Measurements from ENCODE around the gene JAKMIP1. TPM values are rescaled to one million over a fixed set of nuclear protein-coding genes. Genes with fewer than 3 reads are reported as not detected.
"Not testable (repeated sequence)": the region's sequence is repeated elsewhere in the genome, so short reads cannot be mapped to it uniquely, and the experiment has no call there.

JAKMIP1 gene
- total RNA-seq, 1 experiment from 2014 or later = not detected

GRCh38 chr4:6141554-6141953 is 58.8 kb downstream of the JAKMIP1 start:
- Histone ChIP-seq H3K9me3 (ENCODE audit: insufficient read depth, low read depth) (no peaks in the 10 kb centered on the region), H3K9me2 (ENCODE audit: insufficient read depth) (no peaks in the 10 kb centered on the region), H2AFZ (no peak overlapping the region), H3K4me1 (replicated peaks; ENCODE audit: insufficient read depth) (no peaks in the 10 kb centered on the region), H3F3A (ENCODE audit: insufficient read depth, low read depth) (no peaks in the 10 kb centered on the region), H4K20me1 (ENCODE audit: insufficient read depth) (no peaks in the 10 kb centered on the region), H3K4me2 (no peak overlapping the region), H3K79me2 (ENCODE audit: low read depth) (no peaks in the 10 kb centered on the region), H3K27ac (no peak overlapping the region), H3K4me3 (no peak overlapping the region), H3K27me3 (ENCODE audit: insufficient read depth, low read depth) (peaks cover 65% of the 10 kb centered on the region), H3K36me3 (ENCODE audit: low read depth) (no peaks in the 10 kb centered on the region)
- POLR2A ChIA-PET (ENCODE audit: unreplicated experiment) = no interaction called here
- DNase-seq = no peak
- CTCF ChIA-PET = interaction anchor here (0.6 kb wide), 1 partner anchor 1377 kb away, joined by 3 read pairs; no protein-coding TSS in a partner anchor
- no TSS peak for BruUV-seq (replicated peaks)
- intact Hi-C loops (cut with micrococcal nuclease; ENCODE audit: unreplicated experiment) = no loop called here
- TF ChIP-seq, protein P1, sequence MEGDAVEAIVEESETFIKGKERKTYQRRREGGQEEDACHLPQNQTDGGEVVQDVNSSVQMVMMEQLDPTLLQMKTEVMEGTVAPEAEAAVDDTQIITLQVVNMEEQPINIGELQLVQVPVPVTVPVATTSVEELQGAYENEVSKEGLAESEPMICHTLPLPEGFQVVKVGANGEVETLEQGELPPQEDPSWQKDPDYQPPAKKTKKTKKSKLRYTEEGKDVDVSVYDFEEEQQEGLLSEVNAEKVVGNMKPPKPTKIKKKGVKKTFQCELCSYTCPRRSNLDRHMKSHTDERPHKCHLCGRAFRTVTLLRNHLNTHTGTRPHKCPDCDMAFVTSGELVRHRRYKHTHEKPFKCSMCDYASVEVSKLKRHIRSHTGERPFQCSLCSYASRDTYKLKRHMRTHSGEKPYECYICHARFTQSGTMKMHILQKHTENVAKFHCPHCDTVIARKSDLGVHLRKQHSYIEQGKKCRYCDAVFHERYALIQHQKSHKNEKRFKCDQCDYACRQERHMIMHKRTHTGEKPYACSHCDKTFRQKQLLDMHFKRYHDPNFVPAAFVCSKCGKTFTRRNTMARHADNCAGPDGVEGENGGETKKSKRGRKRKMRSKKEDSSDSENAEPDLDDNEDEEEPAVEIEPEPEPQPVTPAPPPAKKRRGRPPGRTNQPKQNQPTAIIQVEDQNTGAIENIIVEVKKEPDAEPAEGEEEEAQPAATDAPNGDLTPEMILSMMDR (conservative IDR thresholded peaks at IDR 0.05) = no peak
- no peak for TF ChIP-seq EZH2 (IDR thresholded peaks at IDR 0.05; ENCODE audit: low read depth)

DNA sequence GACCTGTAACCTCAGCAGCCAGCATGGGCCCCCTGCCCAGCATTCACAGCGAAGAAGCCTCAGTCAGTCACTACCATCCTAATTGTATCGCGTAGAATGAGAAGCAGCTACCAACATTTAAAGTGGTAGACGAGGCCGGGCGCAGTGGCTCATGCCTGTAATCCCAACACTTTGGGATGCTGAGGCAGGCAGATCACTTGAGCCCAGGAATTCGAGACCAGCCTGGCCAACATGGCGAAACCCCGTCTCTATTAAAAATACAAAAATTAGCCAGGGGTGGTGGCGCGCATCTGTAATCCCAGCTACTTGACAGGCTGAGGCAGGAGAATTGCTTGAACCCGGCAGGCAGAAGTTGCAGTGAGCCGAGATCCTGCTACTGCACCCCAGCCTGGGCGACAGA is 59.3 kb downstream of the JAKMIP1 start:
- peaks cover 66% of the 10 kb centered on the region for H3K27me3 ChIP-seq (ENCODE audit: insufficient read depth, low read depth)
- CTCF ChIA-PET; H3K9me3 ChIP-seq (ENCODE audit: insufficient read depth, low read depth); H2AFZ ChIP-seq; H3K4me2 ChIP-seq; DNase-seq; H3K4me3 ChIP-seq; H3K79me2 ChIP-seq (ENCODE audit: low read depth); H3K27ac ChIP-seq; H3K9me2 ChIP-seq (ENCODE audit: insufficient read depth); POLR2A ChIA-PET (ENCODE audit: unreplicated experiment); H4K20me1 ChIP-seq (ENCODE audit: insufficient read depth); H3K4me1 ChIP-seq (replicated peaks; ENCODE audit: insufficient read depth); intact Hi-C loops (cut with micrococcal nuclease; ENCODE audit: unreplicated experiment); BruUV-seq (replicated peaks); H3F3A ChIP-seq (ENCODE audit: insufficient read depth, low read depth); H3K36me3 ChIP-seq (ENCODE audit: low read depth): not testable (repeated sequence)

GRCh38 chr4:6137747-6138135 is 62.6 kb downstream of the JAKMIP1 start:
- H3K36me3 ChIP-seq (ENCODE audit: low read depth) = no peaks in the 10 kb centered on the region
- no peaks in the 10 kb centered on the region for H3K9me2 ChIP-seq (ENCODE audit: insufficient read depth)
- ChIA-PET POLR2A (ENCODE audit: unreplicated experiment) (no interaction called here), CTCF (no interaction called here)
- TF ChIP-seq, protein P1 (conservative IDR thresholded peaks at IDR 0.05) = no peak
- TF ChIP-seq EZH2 (IDR thresholded peaks at IDR 0.05; ENCODE audit: low read depth) = no peak
- H3K79me2 ChIP-seq (ENCODE audit: low read depth) = no peaks in the 10 kb centered on the region
- peaks cover 76% of the 10 kb centered on the region for H3K27me3 ChIP-seq (ENCODE audit: insufficient read depth, low read depth)
- no peaks in the 10 kb centered on the region for H3F3A ChIP-seq (ENCODE audit: insufficient read depth, low read depth)
- BruUV-seq (replicated peaks) = no TSS peak
- no peak for DNase-seq
- no peak overlapping the region for H3K27ac ChIP-seq
- H3K4me3 ChIP-seq = no peak overlapping the region
- H3K9me3 ChIP-seq (ENCODE audit: insufficient read depth, low read depth) = no peaks in the 10 kb centered on the region
- H4K20me1 ChIP-seq (ENCODE audit: insufficient read depth) = no peaks in the 10 kb centered on the region
- no peaks in the 10 kb centered on the region for H3K4me1 ChIP-seq (replicated peaks; ENCODE audit: insufficient read depth)
- intact Hi-C loops (cut with micrococcal nuclease; ENCODE audit: unreplicated experiment) = no loop called here
- no peak overlapping the region for H3K4me2 ChIP-seq
- no peak overlapping the region for H2AFZ ChIP-seq

GRCh38 chr4:6137027-6137746 is 63.2 kb downstream of the JAKMIP1 start:
- CTCF ChIA-PET = no interaction called here
- no peaks in the 10 kb centered on the region for H3F3A ChIP-seq (ENCODE audit: insufficient read depth, low read depth)
- H3K36me3 ChIP-seq (ENCODE audit: low read depth) = no peaks in the 10 kb centered on the region
- H3K4me2 ChIP-seq = no peak overlapping the region
- intact Hi-C loops (cut with micrococcal nuclease; ENCODE audit: unreplicated experiment) = no loop called here
- H4K20me1 ChIP-seq (ENCODE audit: insufficient read depth) = no peaks in the 10 kb centered on the region
- no peak for TF ChIP-seq EZH2 (IDR thresholded peaks at IDR 0.05; ENCODE audit: low read depth)
- TF ChIP-seq, protein P1 (conservative IDR thresholded peaks at IDR 0.05) = no peak
- no peak for DNase-seq
- no peak overlapping the region for H2AFZ ChIP-seq
- peaks cover 74% of the 10 kb centered on the region for H3K27me3 ChIP-seq (ENCODE audit: insufficient read depth, low read depth)
- H3K79me2 ChIP-seq (ENCODE audit: low read depth) = no peaks in the 10 kb centered on the region
- POLR2A ChIA-PET (ENCODE audit: unreplicated experiment) = no interaction called here
- no peaks in the 10 kb centered on the region for H3K9me3 ChIP-seq (ENCODE audit: insufficient read depth, low read depth)
- no TSS peak for BruUV-seq (replicated peaks)
- H3K9me2 ChIP-seq (ENCODE audit: insufficient read depth) = no peaks in the 10 kb centered on the region
- H3K27ac ChIP-seq = no peak overlapping the region
- no peaks in the 10 kb centered on the region for H3K4me1 ChIP-seq (replicated peaks; ENCODE audit: insufficient read depth)
- H3K4me3 ChIP-seq = no peak overlapping the region

Data from PC-9 (cell line).